SK-N-SH treated with all-trans-retinoic acid at 6 μM for 48 hours (cell line): ENCODE data around the gene INCENP.

ENCODE experiments used
- ATAC-seq: fragments of 200-7000 bp; cut with Tn5 transposase; 3 replicates; pipeline ENCODE4 v1.9.1; 2020; ENCODE audit warnings: mild to moderate bottlenecking, moderate library complexity
- ARNTL ChIP-seq: fragments of 450-650 bp; formaldehyde crosslinking; IDR thresholded peaks from 2 replicates; pipeline ENCODE4 v1.5.0; 2020; ENCODE audit warnings: low read depth, mild to moderate bottlenecking, moderate library complexity, borderline replicate concordance
- BACH2 ChIP-seq: fragments of 250-450 bp; sonication (Bioruptor Pico); IDR thresholded peaks from 2 replicates; pipeline ENCODE4 v1.9.0; 2021; ENCODE audit warnings: mild to moderate bottlenecking, borderline replicate concordance
- CSRNP3 ChIP-seq: fragments of 250-450 bp; sonication (Bioruptor Pico); IDR thresholded peaks from 2 replicates; pipeline ENCODE4 v1.5.1; 2021; ENCODE audit warnings: mild to moderate bottlenecking, moderate library complexity
- ESRRG ChIP-seq: fragments of 250-450 bp; sonication (Bioruptor Pico); IDR thresholded peaks from 2 replicates; pipeline ENCODE4 v1.6.1; 2021; ENCODE audit warnings: mild to moderate bottlenecking
- GLIS3 ChIP-seq: fragments of 250-450 bp; sonication (Bioruptor Pico); IDR thresholded peaks from 2 replicates; pipeline ENCODE4 v1.5.0; 2020; ENCODE audit warnings: mild to moderate bottlenecking, moderate library complexity
- ISL1 ChIP-seq: fragments of 250-450 bp; sonication (Bioruptor Pico); IDR thresholded peaks from 2 replicates; pipeline ENCODE4 v2.1.2; 2022; ENCODE audit warnings: mild to moderate bottlenecking, moderate library complexity
- OSR1 ChIP-seq: fragments of 250-450 bp; sonication (Bioruptor Pico); IDR thresholded peaks from 2 replicates; pipeline ENCODE4 v1.8.0; 2022; ENCODE audit warnings: moderate library complexity, mild to moderate bottlenecking, inconsistent platforms
- PPARA ChIP-seq: fragments of 250-450 bp; sonication (Bioruptor Pico); IDR thresholded peaks from 2 replicates; pipeline ENCODE4 v1.5.0; 2020; ENCODE audit warnings: mild to moderate bottlenecking, borderline replicate concordance
- SNAI2 ChIP-seq: fragments of 250-450 bp; sonication (Bioruptor Pico); IDR thresholded peaks from 2 replicates; pipeline ENCODE4 v1.5.0; 2020; ENCODE audit warnings: mild to moderate bottlenecking, moderate library complexity
- TOX ChIP-seq: fragments of 250-450 bp; sonication (Bioruptor Pico); IDR thresholded peaks from 2 replicates; pipeline ENCODE4 v1.8.0; 2021; ENCODE audit warnings: mild to moderate bottlenecking, moderate library complexity, borderline replicate concordance
- TSHZ2 ChIP-seq: fragments of 250-450 bp; sonication (Bioruptor Pico); IDR thresholded peaks from 2 replicates; pipeline ENCODE4 v1.5.0; 2020; ENCODE audit warnings: mild to moderate bottlenecking, moderate library complexity
- ZC3H10 ChIP-seq: fragments of 250-450 bp; sonication (Bioruptor Pico); IDR thresholded peaks from 2 replicates; pipeline ENCODE4 v1.5.1; 2021; ENCODE audit warnings: mild to moderate bottlenecking, moderate library complexity
- ZFP3 ChIP-seq: fragments of 250-450 bp; sonication (Bioruptor Pico); IDR thresholded peaks from 2 replicates; pipeline ENCODE4 v1.5.0; 2020; ENCODE audit warnings: mild to moderate bottlenecking, moderate library complexity
- ZNF565 ChIP-seq: fragments of 450-650 bp; formaldehyde crosslinking; conservative IDR thresholded peaks from 2 replicates; pipeline ENCODE4 v1.5.0; 2020; ENCODE audit warnings: low read depth, mild to moderate bottlenecking, moderate library complexity
- ZNF70 ChIP-seq: fragments of 450-650 bp; formaldehyde crosslinking; IDR thresholded peaks from 2 replicates; pipeline ENCODE4 v1.5.0; 2020; ENCODE audit warnings: mild to moderate bottlenecking, moderate library complexity
- ZNF8 ChIP-seq: fragments of 450-650 bp; formaldehyde crosslinking; IDR thresholded peaks from 2 replicates; pipeline ENCODE4 v1.5.0; 2020; ENCODE audit warnings: mild to moderate bottlenecking, moderate library complexity
- TF ChIP-seq, protein P1 (sequence below): fragments of 250-450 bp; sonication (Bioruptor Pico); IDR thresholded peaks from 2 replicates; pipeline ENCODE4 v1.5.1; 2020; ENCODE audit warnings: low read depth, mild to moderate bottlenecking, moderate library complexity
- TF ChIP-seq, protein P2 (sequence below): fragments of 250-450 bp; sonication (Bioruptor Pico); IDR thresholded peaks from 2 replicates; pipeline ENCODE4 v1.8.0; 2020; ENCODE audit warnings: mild to moderate bottlenecking, moderate library complexity, borderline replicate concordance

Gene INCENP

GRCh38 chr11:62105667-62106191 lies 18.1 kb upstream of the INCENP start:
- no peak for TF ChIP-seq ZNF8 (CRISPR knock-in tag)
- TF ChIP-seq, protein P1, sequence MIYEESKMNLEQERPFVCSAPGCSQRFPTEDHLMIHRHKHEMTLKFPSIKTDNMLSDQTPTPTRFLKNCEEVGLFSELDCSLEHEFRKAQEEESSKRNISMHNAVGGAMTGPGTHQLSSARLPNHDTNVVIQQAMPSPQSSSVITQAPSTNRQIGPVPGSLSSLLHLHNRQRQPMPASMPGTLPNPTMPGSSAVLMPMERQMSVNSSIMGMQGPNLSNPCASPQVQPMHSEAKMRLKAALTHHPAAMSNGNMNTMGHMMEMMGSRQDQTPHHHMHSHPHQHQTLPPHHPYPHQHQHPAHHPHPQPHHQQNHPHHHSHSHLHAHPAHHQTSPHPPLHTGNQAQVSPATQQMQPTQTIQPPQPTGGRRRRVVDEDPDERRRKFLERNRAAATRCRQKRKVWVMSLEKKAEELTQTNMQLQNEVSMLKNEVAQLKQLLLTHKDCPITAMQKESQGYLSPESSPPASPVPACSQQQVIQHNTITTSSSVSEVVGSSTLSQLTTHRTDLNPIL (CRISPR knock-in tag) = no peak
- TF ChIP-seq GLIS3 = no peak
- no peak for TF ChIP-seq ARNTL (CRISPR knock-in tag)
- no peak for TF ChIP-seq TSHZ2 (CRISPR knock-in tag)
- no peak for TF ChIP-seq ZNF565
- no peak for TF ChIP-seq ZFP3 (CRISPR knock-in tag)
- no peak for TF ChIP-seq SNAI2 (CRISPR knock-in tag)
- no peak for TF ChIP-seq BACH2 (CRISPR knock-in tag)
- TF ChIP-seq, protein P2, sequence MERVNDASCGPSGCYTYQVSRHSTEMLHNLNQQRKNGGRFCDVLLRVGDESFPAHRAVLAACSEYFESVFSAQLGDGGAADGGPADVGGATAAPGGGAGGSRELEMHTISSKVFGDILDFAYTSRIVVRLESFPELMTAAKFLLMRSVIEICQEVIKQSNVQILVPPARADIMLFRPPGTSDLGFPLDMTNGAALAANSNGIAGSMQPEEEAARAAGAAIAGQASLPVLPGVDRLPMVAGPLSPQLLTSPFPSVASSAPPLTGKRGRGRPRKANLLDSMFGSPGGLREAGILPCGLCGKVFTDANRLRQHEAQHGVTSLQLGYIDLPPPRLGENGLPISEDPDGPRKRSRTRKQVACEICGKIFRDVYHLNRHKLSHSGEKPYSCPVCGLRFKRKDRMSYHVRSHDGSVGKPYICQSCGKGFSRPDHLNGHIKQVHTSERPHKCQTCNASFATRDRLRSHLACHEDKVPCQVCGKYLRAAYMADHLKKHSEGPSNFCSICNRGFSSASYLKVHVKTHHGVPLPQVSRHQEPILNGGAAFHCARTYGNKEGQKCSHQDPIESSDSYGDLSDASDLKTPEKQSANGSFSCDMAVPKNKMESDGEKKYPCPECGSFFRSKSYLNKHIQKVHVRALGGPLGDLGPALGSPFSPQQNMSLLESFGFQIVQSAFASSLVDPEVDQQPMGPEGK (CRISPR knock-in tag) = no peak
- no peak for TF ChIP-seq OSR1 (CRISPR knock-in tag)
- TF ChIP-seq ISL1 (CRISPR knock-in tag) = no peak
- no peak for TF ChIP-seq ZC3H10 (CRISPR knock-in tag)
- TF ChIP-seq ESRRG = no peak
- TF ChIP-seq PPARA = no peak
- TF ChIP-seq CSRNP3 (CRISPR knock-in tag) = no peak
- ATAC-seq = no peak

- ATAC-seq = peak; percentile 80
- no peak for TF ChIP-seq ZNF8 (CRISPR knock-in tag)
- no peak for TF ChIP-seq ISL1 (CRISPR knock-in tag)
Observed at GRCh38 chr11:62108017-62108750, 15.6 kb upstream of the INCENP start.

DNA sequence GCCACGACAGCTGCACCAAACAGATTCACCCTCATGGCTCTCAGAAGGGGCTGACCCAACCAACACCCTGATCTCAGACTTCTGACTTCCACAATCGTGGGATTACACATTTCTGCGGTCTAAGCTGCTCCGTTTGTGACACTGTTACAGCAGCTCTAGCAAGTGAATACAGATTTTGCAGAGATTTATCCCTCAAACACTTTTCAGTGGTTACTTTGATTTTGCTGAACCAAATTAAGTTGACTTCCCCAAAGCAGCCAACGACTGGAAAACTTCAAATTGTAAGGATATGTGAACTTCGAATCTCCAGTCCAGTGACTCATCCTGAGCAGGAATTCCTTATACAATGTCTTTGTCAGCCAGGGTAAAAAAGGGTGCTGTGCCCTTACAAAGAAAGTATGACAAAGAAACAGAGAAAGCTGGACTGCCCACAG lies 14.8 kb upstream of the INCENP start:
- TF ChIP-seq TSHZ2 (CRISPR knock-in tag) = no peak
- no peak for TF ChIP-seq ISL1 (CRISPR knock-in tag)
- no peak for TF ChIP-seq TOX (CRISPR knock-in tag)
- no peak for TF ChIP-seq ZNF70 (CRISPR knock-in tag)
- TF ChIP-seq, protein P2 (CRISPR knock-in tag) = no peak
- peak; percentile 67 for ATAC-seq
